ENCODE data around the gene PRKCA. TPM values are rescaled to one million over a fixed set of nuclear protein-coding genes. Genes with fewer than 3 reads are reported as not detected.

PRKCA gene
- total and polyA plus RNA-seq, 2 of the 13 experiments (the other 11 are each of a cell fraction or from before 2014, with no cell fraction given) = 18.5 to 21.5 TPM

DNA sequence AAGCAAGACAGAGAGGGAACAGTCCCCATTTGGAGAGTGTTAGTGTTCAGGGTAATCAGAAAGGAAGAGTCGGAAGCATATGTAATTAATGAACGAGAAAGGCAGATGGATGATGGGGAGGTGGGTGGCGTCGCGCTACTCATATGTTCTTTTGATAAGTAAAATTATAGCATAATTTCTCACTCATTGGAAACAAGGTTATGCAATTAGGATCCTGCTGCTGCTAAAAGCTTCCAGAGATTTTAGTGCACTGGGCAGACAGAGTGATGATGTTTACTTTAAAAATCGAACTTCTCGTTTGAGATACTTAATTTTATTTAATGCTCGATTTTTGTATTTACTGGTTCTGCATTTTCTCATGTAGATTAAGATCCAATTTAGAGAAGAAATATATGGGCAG, 96.2 kb downstream of the PRKCA start (continued):
- TF ChIP-seq, protein P1, sequence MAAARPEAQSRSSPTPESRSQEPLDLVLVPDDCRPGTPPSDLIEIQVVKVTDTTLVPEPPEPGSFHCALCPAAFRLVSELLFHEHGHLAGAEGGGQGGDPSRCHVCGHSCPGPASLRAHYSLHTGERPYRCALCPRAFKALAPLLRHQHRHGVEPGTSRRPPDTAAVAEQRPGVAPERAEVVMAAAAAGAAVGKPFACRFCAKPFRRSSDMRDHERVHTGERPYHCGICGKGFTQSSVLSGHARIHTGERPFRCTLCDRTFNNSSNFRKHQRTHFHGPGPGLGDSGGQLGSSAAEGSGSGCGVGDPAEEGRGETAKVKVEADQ (CRISPR knock-in tag; IDR thresholded peaks at IDR 0.05; ENCODE audit: borderline replicate concordance) = no peak
- TF ChIP-seq SOX6 (IDR thresholded peaks at IDR 0.05) (no peak), SOX6 (CRISPR knock-in tag; IDR thresholded peaks at IDR 0.05) (no peak), SP1 (IDR thresholded peaks at IDR 0.05) (no peak), SP1 (CRISPR knock-in tag; IDR thresholded peaks at IDR 0.05) (no peak), FIP1L1 (IDR thresholded peaks at IDR 0.05; ENCODE audit: borderline replicate concordance, insufficient read depth, low read depth, low read length) (no peak), ZNF572 (CRISPR knock-in tag; IDR thresholded peaks at IDR 0.05) (no peak), CHCHD3 (CRISPR knock-in tag; IDR thresholded peaks at IDR 0.05) (no peak), ZNF672 (CRISPR knock-in tag; IDR thresholded peaks at IDR 0.05) (no peak), YY1 (IDR thresholded peaks at IDR 0.05; ENCODE audit: insufficient read depth, insufficient replicate concordance, low read depth, low read length) (no peak), ZNF605 (CRISPR knock-in tag; IDR thresholded peaks at IDR 0.05) (no peak), AKAP8 (CRISPR knock-in tag; IDR thresholded peaks at IDR 0.05) (no peak), TCF7 (IDR thresholded peaks at IDR 0.05; ENCODE audit: low read depth) (no peak)
- TF ChIP-seq, protein P2, sequence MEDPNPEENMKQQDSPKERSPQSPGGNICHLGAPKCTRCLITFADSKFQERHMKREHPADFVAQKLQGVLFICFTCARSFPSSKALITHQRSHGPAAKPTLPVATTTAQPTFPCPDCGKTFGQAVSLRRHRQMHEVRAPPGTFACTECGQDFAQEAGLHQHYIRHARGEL (CRISPR knock-in tag; IDR thresholded peaks at IDR 0.05) = no peak

DNA sequence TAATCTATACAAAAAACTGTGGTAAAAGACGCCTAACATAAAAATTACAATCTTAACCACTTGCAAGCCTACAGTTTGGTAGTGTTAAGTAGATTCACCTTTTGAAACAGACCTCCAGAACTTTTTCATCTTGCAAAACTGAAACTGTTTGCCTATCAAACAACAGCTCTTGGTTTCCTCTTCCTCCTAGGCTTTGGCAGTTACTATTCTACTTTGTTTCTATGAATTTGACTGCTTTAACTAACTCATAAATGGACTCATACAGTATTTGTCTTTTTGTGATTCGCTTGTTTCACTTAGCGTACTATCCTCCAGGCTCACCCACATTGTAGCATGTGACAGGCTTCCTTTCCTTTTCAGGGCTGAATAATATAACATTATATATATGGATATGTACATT, 97.0 kb downstream of the PRKCA start:
- no TSS peak for BruUV-seq (replicated peaks)
- H3K27me3 ChIP-seq (ENCODE audit: control insufficient read depth in 1 of 2, insufficient read depth in 2 of 2, low read length in 2 of 2) = no peaks in the 10 kb centered on the region
- H2AFZ ChIP-seq (ENCODE audit: low read length) = no peak overlapping the region
- peaks cover 21% of the 10 kb centered on the region for H3K4me1 ChIP-seq (ENCODE audit: insufficient read depth, low read length)
- ChIA-PET POLR2A (interaction anchor here (0.7 kb wide), 1 partner anchor 16 kb away, joined by 3 read pairs; no protein-coding TSS in a partner anchor), CTCF (ENCODE audit: low intra/inter-chr PET ratio, low total read pairs) (no interaction called here)
- 0 out of 2 replicates have a peak, but pooled peaks cover 3% of the 10 kb centered on the region for H3K9me3 ChIP-seq (ENCODE audit: low read length)
- no peak for ATAC-seq
- peaks cover 50% of the 10 kb centered on the region for H3K79me2 ChIP-seq (ENCODE audit: insufficient read depth, low read length)
- no peak overlapping the region for H3K4me2 ChIP-seq (ENCODE audit: low read depth, low read length)
- no peaks in the 10 kb centered on the region for H4K20me1 ChIP-seq (ENCODE audit: insufficient read depth, low read length)
- H3K27ac ChIP-seq (ENCODE audit: extremely low read length, insufficient read depth, low read length) = no peak overlapping the region
- H3K36me3 ChIP-seq (replicated peaks in 1 of 2; ENCODE audit: control insufficient read depth in 1 of 2, insufficient read depth in 2 of 2, low read length in 2 of 2) = no peaks in the 10 kb centered on the region
- intact Hi-C loops (cut with micrococcal nuclease; ENCODE audit: unreplicated experiment) = no loop called here
- no peak for FAIRE-seq
- H3K9ac ChIP-seq (ENCODE audit: insufficient read depth, low read depth, low read length) = no peak overlapping the region
- in situ Hi-C loops (cut with HindIII; ENCODE audit: extremely low pct_ligation_motif_present, low pct_unique_long_range_greater_than_20kb) = no loop called here
- no peak for DNase-seq (ENCODE audit: low spot score)
- 91% methylated on average over 3 of the region's 3 CpGs for WGBS (ENCODE audit: low lambda C conversion rate)
- H3K4me3 ChIP-seq (replicated peaks in 1 of 3; ENCODE audit: insufficient read depth in 1 of 3, low read depth in 2 of 3, low read length in 3 of 3) = no peak overlapping the region
- TF ChIP-seq ZNF773 (CRISPR knock-in tag; IDR thresholded peaks at IDR 0.05; ENCODE audit: borderline replicate concordance) (no peak), EZH2 (conservative IDR thresholded peaks at IDR 0.05; ENCODE audit: low read depth, low read length) (no peak), REXO4 (CRISPR knock-in tag; IDR thresholded peaks at IDR 0.05; ENCODE audit: borderline replicate concordance) (no peak), ZNF83 (CRISPR knock-in tag; IDR thresholded peaks at IDR 0.05; ENCODE audit: borderline replicate concordance) (no peak), EEA1 (CRISPR knock-in tag; IDR thresholded peaks at IDR 0.05; ENCODE audit: borderline replicate concordance) (no peak), SAP130 (CRISPR knock-in tag; IDR thresholded peaks at IDR 0.05; ENCODE audit: low read depth) (no peak), ZNF138 (CRISPR knock-in tag; IDR thresholded peaks at IDR 0.05; ENCODE audit: low read depth) (no peak), ZC3H4 (CRISPR knock-in tag; IDR thresholded peaks at IDR 0.05; ENCODE audit: borderline replicate concordance) (no peak), ZNF563 (CRISPR knock-in tag; IDR thresholded peaks at IDR 0.05) (no peak), ZNF614 (CRISPR knock-in tag; IDR thresholded peaks at IDR 0.05; ENCODE audit: borderline replicate concordance) (no peak)
- TF ChIP-seq, protein P3, sequence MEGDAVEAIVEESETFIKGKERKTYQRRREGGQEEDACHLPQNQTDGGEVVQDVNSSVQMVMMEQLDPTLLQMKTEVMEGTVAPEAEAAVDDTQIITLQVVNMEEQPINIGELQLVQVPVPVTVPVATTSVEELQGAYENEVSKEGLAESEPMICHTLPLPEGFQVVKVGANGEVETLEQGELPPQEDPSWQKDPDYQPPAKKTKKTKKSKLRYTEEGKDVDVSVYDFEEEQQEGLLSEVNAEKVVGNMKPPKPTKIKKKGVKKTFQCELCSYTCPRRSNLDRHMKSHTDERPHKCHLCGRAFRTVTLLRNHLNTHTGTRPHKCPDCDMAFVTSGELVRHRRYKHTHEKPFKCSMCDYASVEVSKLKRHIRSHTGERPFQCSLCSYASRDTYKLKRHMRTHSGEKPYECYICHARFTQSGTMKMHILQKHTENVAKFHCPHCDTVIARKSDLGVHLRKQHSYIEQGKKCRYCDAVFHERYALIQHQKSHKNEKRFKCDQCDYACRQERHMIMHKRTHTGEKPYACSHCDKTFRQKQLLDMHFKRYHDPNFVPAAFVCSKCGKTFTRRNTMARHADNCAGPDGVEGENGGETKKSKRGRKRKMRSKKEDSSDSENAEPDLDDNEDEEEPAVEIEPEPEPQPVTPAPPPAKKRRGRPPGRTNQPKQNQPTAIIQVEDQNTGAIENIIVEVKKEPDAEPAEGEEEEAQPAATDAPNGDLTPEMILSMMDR (CRISPR knock-in tag; IDR thresholded peaks at IDR 0.05) = no peak

All from HepG2 (cell line).